GM19438 (cell line): ENCODE results near the gene FOXP1.
A peak's percentile ranks its signal among the peaks of the same experiment; 100 is the strongest.

Experiments used
- ATAC-seq: cut with Tn5 transposase; IDR thresholded peaks from one replicate; pipeline ENCODE4 v1.9.1; 2021; ENCODE audit warnings: low read depth; ENCODE audit not compliant: unreplicated experiment

Gene FOXP1

DNA sequence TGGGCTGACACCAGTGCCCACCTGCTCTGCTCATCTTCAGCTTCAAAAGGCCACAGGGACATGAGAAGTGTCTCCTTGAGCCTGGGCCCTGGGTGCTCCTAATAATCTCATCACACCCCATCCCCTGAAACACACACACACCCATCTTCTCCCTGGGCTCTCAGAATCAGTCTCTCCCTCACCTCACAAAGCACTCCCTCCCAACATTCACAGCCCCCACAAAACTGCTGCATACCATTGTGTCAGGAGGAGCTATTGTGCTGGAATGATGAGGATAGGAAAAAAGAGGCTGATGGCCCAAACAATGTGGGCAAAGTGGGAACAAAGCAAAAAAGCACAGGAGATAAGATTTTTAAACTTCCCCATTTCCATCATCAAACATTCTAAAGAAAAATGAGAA is 16.8 kb downstream of the FOXP1 start:
- ATAC-seq, result no peak

DNA sequence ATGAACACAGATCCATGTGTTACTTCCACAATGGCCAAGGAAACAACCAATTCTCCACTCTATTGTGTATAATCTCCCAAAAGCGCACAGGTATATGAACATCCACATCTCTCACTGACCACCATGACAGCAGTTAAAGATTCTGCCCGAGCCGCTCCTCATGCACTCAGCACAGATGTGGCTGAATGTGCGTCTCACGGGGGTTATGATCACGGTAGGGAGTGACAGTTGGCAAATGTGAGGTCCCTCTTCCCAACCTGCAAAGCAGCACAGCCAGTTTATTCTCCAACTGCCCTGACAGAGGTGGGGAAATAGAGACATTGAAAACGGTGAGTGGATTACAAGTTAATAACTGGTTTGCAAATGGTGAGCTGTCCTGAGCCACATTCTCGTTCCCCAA is 17.6 kb downstream of the FOXP1 start:
- no peak for ATAC-seq

DNA sequence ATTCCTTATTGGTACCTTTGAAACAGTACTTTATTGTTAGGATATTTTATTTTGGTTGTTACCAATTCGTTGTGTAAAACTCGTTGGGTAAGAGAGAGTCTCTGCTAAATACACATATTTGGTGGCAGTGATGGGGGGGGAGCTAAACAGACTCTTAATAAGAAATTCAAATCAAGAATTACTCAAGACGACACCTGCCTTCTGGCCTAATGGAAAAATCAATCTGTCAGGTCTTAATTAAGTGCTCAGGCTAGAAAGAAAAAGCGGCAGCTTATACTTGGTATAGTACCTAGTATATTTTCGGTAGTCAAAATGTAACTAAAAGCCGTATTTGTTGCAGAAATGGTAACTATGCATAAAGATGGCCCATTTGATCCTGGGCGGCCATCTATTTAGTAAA is 18.2 kb downstream of the FOXP1 start:
- ATAC-seq, result no peak

DNA sequence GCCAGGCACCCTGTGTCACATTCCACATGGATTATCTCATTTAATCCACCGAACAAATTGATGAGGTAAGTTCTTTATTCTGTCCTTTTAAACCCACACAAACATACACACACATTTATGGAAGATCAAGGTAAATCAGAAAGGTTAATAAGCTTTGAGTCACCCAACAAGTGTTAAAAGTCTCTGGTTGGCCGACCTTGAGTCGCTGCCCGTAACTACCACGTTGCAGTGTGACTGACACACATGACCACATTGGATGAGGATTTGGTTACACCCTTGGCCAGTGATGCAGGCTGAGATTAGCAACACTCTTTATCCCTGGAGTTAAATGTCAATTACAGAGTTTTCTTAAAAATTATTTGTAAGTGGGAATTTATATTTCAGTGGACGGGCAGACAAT is 19.2 kb downstream of the FOXP1 start:
- peak; percentile 39 for ATAC-seq

DNA sequence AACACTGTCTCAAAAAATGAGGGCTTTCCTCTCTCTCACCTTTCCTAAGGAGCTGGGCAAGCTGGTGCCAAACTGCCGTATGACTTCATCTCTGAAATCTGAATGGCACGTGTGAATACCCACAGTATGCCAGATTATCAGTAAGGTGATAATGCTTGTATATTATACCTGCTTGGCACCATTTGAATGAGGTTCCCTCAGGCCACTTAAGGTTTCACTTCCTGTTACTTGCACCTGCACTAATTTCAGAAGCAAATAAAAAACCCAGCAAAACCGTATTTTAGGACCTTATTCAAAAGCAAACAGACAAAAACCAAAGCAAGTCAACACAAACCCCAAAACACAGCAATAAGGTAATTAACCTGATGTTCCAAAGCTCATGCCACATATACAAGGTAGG is 19.7 kb downstream of the FOXP1 start:
- ATAC-seq, result peak; percentile 83

DNA sequence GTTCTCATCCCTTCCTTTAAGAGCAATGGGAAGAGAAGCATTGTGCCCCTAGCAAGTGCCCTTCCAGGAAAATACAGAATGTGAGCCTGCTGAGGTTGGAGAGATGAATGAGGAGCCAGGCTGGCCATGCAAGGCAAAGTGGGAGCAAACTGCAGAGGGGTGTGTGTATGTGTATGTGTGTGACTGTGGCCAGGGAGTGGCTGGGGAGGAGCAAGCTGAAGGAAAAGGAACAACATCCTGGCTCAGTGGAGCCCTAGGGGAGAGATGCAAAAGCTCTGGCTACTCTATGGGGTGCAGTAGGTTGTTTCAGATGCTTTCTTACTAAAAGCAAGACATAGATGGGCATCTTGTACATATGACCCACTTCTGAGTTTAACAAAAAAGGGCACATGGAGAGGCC is 20.6 kb downstream of the FOXP1 start:
- ATAC-seq, result no peak

DNA sequence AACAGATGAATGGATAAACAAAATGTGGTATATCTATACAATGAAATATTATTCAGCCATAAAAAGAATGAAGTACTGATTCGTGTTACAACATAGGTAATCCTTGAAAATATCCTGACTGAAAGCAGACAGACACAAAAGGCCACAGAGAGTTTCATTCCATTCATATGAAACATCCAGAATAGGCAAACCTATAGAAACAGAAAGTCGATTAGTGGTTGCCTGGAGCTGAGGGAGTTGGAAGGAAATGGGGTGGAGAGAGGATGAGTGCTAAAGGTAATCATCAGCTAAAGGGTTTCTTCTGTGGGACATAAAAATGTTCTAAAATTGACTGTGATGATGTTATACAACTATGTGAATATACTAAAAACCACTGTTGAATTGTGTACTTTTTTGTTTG is 22.9 kb downstream of the FOXP1 start:
- ATAC-seq, result no peak

DNA sequence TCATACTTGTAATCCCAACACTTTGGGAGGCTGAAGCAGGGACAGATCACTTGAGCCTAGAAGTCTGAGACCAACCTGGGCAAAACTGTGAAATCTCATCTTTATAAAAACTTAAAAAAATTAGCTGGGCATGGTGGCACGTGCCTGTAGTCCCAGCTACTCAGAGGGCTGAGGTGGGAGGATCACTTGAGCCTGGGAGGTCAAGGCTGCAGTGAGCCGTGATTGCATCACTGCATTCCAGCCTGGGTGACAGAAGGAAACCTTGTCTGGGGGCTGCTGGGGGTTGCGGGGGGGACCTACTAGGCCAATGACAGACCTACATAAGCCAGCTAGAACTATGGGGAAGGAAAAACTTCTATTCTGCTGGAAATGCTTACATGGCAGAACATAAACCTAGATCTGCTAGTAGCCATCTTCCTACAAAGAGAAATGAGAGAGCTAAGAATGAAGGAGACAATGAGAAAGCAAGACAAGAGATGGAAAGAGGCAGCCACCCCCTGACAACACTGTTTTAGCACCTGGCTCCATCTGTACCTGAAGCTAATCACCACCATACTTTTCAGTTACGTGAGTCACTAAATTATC is 23.9 kb downstream of the FOXP1 start:
- no peak for ATAC-seq

DNA sequence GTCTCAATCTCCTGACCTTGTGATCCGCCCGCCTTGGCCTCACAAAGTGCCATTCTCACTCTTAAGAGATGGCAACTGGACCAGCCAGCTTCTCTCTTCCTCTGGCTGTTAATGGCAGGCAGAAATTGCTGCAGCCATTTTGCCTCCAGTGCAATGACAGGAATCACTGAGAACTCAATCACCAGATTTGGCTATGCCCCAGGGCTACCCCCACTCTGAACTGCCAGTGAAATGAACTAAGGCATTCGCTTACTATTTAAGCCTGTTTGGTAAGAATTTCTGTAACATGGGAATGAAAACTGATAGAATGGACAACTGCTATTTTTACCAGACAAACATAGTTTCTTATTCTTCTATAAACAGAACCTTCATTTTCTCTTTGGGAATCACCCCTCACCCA is 24.5 kb downstream of the FOXP1 start:
- ATAC-seq, result no peak

DNA sequence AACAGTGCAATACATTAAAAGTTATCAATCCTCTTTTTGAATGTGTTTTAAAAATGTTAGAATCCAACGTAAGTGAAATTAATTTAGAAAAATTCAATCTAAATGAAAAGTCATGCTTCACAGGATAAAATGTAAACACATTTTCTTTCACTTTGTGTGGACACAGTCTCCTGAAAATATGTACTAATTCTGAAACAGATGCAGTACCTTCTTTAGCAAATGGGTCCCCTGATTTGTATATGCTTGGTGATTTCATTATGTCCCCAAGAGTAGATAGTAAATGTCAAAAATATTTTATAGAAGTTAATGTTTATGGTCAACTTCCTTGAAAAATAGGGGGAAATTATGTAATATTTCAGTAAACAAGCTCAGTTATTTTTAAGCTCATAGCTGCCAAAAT is 28.9 kb downstream of the FOXP1 start:
- ATAC-seq, result no peak

DNA sequence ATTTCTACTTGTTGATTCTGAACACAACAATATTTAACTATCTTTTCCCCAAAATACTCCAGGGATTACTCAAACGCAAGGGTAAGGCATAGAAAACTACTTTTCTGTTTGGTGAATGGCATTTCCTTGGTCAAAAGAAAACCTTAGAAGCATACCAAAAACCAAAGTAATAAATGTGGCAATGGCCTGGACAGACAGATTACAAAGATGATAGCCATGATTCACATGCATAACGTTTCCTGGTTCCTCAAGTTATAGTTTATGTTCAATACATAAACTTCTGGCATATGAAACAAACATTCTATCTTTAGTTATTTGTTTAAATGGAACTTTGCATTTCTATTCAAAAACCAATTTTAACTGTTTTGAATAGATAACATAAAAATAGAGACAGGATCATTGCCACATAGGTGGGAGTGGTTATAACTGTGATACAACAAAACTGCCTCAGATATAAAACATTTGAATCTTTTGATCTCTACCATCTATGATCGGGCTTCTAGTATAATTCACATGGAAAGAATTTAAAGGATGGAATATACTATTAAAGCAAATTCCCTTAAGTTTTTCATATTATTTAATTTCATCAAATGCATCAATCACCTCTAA is 32.1 kb downstream of the FOXP1 start:
- ATAC-seq, result no peak

DNA sequence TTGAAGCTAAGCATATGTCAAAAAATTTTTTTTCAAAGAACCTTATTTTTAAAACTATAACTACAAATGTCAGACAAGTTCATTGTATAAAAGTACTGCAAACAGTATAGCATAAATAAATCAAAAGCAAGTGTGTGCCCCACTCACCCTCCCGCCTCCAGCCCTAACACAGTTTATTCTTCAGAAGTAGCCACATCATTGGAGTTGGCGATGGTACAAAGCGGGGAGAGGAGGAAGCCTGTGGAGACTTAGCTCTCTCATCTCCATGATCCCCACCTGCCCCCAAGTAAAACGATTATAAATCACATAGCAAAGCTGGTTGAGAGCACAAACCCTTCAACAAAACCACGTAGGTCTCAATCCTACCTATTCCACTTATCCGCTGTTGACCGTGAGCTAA is 33.6 kb downstream of the FOXP1 start:
- ATAC-seq, result no peak

DNA sequence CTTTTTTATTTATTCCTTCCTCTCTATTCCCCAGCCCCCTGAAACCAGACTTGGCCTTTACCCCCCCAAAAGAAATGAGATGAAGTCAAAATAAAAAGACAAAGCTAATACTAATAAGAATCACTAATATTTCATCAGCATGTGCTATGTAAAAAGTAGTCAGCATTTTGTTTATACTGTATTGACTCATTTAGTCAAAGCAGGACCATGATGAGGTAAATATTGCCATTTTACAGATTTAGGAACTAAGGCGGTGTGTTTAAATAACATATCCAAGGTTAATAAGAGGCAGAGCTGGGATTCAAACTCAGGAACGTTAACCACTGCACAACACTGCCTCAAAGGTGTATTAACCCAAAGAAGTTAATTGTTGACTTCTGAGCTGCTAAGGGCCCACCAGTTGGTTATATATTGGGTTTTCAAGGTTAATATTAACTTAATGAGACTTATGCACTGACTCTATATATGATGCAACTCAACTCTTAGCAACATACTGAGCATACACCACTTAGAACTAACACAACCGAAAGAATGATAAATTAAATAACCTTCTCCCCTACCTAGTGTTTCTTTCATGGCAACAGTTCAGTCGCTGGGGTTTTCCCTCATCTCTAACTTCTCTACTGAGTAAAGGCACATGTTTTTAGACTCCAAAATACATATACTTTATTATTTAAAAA is 34.7 kb downstream of the FOXP1 start:
- ATAC-seq, result peak; percentile 98

DNA sequence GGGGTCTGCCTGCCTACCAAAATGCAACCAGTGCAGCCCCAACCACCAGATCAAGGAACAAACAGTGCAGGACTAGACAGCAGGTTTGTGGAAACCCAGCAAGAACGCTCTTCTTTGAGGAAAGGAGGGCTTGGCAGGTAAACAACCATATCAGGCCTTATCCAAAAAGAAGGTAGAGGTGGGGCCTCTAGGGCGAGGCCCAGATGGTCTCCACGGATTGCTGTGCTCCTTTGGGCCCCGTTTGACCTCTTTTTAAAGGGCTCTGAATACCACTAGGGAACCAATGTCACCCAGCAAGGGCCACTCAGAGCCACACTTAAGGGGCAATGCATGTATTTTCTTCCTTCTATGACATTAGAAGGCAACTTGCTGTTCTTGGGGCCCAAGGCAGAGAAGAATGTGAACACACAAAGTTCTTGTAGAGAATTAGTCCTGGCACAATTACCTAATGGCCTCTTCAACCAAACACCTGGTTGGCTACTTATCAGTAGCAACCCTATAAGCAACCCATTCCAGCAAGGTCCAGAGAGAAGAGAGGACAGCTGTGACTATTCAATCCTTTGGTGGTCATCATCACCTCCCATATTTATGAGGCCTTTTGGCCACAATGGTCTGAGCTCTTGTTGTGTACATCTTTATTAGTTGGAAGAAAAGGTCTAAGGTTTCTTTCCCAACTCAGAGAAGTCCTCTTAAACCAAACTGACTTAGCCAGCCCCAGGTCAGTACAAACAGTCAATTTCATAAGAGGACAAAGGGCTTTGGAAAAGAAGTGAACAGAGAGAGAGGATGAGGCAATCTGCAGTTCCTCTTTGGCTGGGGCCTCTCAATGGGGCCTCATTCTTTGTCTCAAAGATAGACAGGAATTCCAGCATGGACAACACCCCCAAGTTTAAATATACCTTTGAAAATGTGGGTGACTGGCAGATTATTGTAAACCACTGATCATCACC is 36.0 kb downstream of the FOXP1 start:
- no peak for ATAC-seq

DNA sequence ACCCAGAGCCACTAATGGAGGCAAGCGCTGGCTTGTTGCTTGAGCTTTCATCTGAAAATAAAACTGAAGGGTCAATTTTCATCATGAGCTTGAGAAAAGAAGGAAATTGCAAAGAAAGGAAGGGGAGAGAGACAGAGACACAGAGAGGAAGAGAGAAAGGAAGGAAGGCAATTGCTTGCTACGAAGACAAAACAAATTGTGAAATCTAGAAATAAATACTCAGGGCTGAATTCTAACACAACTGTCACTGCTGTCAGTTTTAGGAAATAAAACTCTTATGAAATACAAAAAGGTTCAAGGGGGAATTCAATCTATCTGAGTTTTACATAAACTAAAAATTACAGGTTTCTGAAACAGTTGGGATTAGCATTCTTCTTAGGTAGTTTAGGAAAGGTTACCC is 36.7 kb downstream of the FOXP1 start:
- no peak for ATAC-seq

DNA sequence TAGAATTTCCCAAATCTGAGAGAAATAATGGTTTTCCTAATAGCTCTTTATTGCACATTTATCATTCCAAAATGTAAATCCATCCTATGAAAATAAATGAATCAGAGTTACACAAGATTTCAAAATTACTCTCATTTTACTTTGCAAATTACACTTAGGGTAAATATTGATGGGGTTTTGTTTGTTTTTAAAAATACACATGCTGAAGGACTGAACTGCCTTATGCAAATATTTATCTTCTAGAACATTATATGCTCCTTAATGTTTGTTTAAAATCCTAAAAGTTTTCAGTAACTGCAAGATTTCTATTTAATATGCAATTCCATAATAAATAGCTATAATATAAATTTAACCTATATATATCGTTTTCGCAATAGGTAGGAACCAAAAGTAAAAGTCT is 38.2 kb downstream of the FOXP1 start:
- no peak for ATAC-seq

DNA sequence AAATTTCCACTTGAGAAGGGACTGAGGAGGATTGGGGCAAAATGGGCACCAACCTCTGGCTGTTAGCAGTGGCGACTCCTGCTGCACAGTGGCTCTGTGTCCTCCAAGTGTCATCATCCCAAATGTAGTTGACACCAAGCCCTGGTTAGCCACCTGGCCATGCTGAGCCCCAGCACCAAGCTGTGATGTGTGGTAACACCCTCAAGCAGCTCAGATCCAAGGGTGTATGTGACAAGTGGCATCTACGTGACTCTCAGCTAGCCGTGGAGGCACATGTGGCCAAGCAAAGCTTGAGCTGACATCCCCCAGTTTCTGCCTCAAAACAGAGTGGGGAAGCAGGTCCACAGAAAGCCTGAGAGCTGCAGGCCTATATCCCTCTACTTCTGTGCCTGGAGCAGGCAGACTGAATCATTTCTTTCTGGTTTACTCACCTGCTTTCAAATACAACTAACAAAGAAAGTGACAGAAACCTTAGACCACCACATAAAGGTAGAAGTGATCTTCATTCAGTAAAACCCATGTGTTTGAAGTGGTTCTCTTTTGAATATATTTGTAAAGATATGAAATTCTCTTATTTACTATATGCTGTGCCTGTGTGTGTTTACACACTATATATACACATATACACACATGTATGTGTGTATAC is 40.0 kb downstream of the FOXP1 start:
- no peak for ATAC-seq

DNA sequence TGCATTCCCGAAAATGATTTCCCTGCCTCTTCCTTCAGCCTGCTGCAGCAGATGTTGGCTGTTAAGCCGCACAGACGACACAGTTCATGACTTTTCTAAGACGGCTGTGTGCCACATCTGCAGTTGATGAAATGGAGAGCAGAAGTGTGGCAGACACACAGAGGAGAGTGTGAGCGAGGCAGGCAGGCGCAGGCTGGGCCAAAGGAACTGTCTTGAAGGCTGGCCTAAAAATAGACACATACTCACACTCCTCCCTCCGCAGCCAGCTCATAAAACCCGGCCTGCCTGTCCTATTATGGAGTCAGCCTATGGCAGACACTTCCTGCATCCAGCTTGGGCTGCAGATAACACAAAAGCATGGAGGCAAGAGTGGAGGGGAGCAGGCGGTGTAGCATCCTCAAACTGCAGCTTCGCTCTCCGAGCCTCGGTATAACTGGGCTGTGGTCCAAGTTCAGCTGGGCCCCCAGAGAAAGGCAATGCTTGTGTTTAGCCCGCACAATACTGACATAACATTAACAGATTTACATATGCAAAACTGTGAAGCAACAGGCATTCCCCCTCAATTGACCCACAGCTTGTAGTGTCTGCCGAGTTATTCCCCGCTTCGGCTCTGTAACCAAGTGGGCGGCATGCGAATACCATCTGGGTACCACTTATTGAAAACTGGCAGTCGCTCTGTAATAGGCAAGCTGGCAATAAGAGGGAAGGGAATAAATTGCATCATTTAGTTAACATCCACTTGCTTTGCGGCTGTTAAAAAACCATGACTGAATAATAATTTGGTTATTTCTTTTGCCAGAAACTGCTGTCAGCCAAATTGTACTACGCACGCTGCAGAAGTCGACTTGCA is 40.8 kb downstream of the FOXP1 start:
- ATAC-seq, result peak; percentile 81

DNA sequence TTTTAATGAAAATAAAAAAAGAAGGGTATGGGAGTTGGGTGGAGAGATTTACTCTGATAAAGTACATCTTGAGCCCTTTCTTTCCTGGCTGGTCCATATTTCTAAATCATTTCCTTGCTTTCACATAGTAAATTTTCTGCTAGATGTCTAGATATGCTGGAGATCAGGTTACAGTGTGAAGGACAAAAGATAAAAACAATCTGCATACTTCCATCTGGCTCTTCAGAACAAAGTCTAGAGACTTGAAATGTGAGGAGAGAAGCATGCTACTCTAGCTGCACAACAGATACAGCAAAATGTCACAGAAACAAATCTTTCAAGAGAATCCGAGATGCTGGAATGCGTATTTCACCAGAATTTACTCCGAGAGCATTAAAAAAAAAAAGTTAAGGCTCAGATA is 42.2 kb downstream of the FOXP1 start:
- ATAC-seq, result no peak

DNA sequence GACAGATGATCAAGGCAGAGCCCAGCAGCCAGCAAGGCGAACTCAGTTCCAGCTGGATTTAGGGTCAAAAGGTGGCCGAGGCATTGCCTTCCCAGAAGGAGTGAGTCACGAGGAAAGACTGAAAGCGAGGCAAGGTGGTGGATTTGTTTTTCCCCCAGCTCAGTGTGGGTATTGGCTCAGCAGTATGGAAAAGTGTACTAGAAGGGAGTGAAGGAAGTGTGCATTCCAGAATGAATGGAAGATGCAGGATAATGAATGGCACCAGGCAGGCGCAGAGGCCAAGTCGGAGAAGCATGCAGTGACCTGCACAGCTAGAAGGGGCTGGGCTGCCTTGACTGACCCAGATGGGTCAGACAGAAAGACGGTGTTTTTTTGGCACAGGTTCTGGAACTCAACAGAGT is 46.3 kb downstream of the FOXP1 start:
- no peak for ATAC-seq
